ENCODE results near the gene FKBP6. TPM values are rescaled to one million over a fixed set of nuclear protein-coding genes. Genes with fewer than 3 reads are reported as not detected.
"Not testable (repeated sequence)": the region's sequence is repeated elsewhere in the genome, so short reads cannot be mapped to it uniquely, and the experiment has no call there.

Gene FKBP6
- total and polyA plus RNA-seq, 2 of the 13 experiments (the other 11 are each of a cell fraction or from before 2014, with no cell fraction given) = 0.07 to 0.20 TPM

DNA sequence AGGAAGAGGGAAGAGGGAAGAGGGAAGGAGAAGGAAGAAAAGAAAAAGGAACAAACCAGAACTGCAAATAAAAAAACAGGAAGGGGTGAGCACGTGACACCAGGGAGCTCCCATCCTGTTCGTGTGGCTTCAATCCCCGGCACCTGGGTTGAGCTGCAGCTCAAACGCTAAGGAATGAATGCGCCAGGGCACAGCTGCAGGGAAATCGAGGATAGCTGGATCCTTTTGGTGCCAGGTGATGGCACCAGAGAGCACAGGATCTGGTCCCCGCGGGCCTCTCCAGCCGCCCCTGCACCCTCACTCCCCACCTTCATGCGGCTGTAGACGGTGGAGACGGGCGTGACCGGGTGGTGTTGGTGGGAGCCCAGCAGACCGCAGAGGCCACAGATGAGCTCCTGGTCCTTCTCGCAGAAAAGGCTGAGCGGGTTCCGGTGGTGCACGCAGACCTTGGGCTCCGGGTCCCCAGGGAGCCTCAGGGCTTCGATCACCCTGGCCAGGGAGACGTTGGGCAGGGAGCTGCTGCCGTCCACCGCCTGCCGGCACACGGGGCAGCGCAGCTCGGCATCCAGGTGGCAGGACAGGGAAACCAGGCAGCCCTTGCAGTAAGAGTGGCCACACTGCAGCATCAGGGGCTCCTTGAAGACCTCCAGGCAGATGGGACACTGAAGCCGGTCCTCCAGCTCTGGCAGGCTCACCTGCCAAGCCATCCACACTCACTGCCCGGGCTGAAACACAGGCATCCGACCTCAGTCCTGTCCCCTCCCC is 3.7 kb upstream of the FKBP6 start (continued):
- TF ChIP-seq, protein P1, sequence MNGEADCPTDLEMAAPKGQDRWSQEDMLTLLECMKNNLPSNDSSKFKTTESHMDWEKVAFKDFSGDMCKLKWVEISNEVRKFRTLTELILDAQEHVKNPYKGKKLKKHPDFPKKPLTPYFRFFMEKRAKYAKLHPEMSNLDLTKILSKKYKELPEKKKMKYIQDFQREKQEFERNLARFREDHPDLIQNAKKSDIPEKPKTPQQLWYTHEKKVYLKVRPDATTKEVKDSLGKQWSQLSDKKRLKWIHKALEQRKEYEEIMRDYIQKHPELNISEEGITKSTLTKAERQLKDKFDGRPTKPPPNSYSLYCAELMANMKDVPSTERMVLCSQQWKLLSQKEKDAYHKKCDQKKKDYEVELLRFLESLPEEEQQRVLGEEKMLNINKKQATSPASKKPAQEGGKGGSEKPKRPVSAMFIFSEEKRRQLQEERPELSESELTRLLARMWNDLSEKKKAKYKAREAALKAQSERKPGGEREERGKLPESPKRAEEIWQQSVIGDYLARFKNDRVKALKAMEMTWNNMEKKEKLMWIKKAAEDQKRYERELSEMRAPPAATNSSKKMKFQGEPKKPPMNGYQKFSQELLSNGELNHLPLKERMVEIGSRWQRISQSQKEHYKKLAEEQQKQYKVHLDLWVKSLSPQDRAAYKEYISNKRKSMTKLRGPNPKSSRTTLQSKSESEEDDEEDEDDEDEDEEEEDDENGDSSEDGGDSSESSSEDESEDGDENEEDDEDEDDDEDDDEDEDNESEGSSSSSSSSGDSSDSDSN (CRISPR knock-in tag; IDR thresholded peaks at IDR 0.05) = peak; percentile 64
- TF ChIP-seq HNRNPL (IDR thresholded peaks at IDR 0.05; ENCODE audit: low read depth, low read length) (0 out of 2 replicates have a peak, but pooled peaks have one; percentile 56), TAF1 (CRISPR knock-in tag; IDR thresholded peaks at IDR 0.05) (0 out of 2 replicates have a peak, but pooled peaks have one; percentile 29), IRF2 (CRISPR knock-in tag; IDR thresholded peaks at IDR 0.05) (peak; percentile 62; the same call in 1 of the 2 replicates), STAG1 (CRISPR knock-in tag; IDR thresholded peaks at IDR 0.05) (peak; percentile 81), ZNF777 (CRISPR knock-in tag; IDR thresholded peaks at IDR 0.05) (peak; percentile 74), MYC (CRISPR knock-in tag; IDR thresholded peaks at IDR 0.05; ENCODE audit: borderline replicate concordance) (peak; percentile 56; the same call in 1 of the 2 replicates)
- TF ChIP-seq, protein P2, sequence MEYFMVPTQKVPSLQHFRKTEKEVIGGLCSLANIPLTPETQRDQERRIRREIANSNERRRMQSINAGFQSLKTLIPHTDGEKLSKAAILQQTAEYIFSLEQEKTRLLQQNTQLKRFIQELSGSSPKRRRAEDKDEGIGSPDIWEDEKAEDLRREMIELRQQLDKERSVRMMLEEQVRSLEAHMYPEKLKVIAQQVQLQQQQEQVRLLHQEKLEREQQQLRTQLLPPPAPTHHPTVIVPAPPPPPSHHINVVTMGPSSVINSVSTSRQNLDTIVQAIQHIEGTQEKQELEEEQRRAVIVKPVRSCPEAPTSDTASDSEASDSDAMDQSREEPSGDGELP (IDR thresholded peaks at IDR 0.05; ENCODE audit: borderline replicate concordance, low read depth) = peak; percentile 22; the same call in 1 of the 2 replicates
- TF ChIP-seq, protein P3, sequence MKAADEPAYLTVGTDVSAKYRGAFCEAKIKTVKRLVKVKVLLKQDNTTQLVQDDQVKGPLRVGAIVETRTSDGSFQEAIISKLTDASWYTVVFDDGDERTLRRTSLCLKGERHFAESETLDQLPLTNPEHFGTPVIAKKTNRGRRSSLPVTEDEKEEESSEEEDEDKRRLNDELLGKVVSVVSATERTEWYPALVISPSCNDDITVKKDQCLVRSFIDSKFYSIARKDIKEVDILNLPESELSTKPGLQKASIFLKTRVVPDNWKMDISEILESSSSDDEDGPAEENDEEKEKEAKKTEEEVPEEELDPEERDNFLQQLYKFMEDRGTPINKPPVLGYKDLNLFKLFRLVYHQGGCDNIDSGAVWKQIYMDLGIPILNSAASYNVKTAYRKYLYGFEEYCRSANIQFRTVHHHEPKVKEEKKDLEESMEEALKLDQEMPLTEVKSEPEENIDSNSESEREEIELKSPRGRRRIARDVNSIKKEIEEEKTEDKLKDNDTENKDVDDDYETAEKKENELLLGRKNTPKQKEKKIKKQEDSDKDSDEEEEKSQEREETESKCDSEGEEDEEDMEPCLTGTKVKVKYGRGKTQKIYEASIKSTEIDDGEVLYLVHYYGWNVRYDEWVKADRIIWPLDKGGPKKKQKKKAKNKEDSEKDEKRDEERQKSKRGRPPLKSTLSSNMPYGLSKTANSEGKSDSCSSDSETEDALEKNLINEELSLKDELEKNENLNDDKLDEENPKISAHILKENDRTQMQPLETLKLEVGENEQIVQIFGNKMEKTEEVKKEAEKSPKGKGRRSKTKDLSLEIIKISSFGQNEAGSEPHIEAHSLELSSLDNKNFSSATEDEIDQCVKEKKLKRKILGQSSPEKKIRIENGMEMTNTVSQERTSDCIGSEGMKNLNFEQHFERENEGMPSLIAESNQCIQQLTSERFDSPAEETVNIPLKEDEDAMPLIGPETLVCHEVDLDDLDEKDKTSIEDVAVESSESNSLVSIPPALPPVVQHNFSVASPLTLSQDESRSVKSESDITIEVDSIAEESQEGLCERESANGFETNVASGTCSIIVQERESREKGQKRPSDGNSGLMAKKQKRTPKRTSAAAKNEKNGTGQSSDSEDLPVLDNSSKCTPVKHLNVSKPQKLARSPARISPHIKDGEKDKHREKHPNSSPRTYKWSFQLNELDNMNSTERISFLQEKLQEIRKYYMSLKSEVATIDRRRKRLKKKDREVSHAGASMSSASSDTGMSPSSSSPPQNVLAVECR (CRISPR knock-in tag; IDR thresholded peaks at IDR 0.05; ENCODE audit: borderline replicate concordance) = peak; percentile 41; the same call in 1 of the 2 replicates
- TF ChIP-seq, protein P4, sequence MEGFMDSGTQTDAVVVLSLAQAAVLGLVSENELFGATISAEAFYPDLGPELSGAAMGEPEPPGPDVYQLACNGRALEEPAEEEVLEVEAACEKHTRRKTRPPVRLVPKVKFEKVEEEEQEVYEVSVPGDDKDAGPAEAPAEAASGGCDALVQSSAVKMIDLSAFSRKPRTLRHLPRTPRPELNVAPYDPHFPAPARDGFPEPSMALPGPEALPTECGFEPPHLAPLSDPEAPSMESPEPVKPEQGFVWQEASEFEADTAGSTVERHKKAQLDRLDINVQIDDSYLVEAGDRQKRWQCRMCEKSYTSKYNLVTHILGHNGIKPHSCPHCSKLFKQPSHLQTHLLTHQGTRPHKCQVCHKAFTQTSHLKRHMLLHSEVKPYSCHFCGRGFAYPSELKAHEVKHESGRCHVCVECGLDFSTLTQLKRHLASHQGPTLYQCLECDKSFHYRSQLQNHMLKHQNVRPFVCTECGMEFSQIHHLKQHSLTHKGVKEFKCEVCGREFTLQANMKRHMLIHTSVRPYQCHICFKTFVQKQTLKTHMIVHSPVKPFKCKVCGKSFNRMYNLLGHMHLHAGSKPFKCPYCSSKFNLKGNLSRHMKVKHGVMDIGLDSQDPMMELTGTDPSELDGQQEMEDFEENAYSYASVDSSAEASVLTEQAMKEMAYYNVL (CRISPR knock-in tag; IDR thresholded peaks at IDR 0.05; ENCODE audit: borderline replicate concordance) = 0 out of 2 replicates have a peak, but pooled peaks have one; percentile 72
- TF ChIP-seq, protein P5, sequence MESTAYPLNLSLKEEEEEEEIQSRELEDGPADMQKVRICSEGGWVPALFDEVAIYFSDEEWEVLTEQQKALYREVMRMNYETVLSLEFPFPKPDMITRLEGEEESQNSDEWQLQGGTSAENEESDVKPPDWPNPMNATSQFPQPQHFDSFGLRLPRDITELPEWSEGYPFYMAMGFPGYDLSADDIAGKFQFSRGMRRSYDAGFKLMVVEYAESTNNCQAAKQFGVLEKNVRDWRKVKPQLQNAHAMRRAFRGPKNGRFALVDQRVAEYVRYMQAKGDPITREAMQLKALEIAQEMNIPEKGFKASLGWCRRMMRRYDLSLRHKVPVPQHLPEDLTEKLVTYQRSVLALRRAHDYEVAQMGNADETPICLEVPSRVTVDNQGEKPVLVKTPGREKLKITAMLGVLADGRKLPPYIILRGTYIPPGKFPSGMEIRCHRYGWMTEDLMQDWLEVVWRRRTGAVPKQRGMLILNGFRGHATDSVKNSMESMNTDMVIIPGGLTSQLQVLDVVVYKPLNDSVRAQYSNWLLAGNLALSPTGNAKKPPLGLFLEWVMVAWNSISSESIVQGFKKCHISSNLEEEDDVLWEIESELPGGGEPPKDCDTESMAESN (CRISPR knock-in tag; conservative IDR thresholded peaks at IDR 0.05) = 0 out of 2 replicates have a peak, but pooled peaks have one; percentile 22
- TF ChIP-seq, protein P6, sequence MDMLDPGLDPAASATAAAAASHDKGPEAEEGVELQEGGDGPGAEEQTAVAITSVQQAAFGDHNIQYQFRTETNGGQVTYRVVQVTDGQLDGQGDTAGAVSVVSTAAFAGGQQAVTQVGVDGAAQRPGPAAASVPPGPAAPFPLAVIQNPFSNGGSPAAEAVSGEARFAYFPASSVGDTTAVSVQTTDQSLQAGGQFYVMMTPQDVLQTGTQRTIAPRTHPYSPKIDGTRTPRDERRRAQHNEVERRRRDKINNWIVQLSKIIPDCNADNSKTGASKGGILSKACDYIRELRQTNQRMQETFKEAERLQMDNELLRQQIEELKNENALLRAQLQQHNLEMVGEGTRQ (IDR thresholded peaks at IDR 0.05; ENCODE audit: low read depth, low read length) = peak; percentile 46; the same call in 1 of the 2 replicates
- TF ChIP-seq, protein P6 (CRISPR knock-in tag; IDR thresholded peaks at IDR 0.05; ENCODE audit: borderline replicate concordance) = not testable (repeated sequence)

Measured in HepG2 (cell line).